ENCODE measurements around the gene LIPM. TPM values are rescaled to one million over a fixed set of nuclear protein-coding genes. Genes with fewer than 3 reads are reported as not detected.

The LIPM gene, protein sequence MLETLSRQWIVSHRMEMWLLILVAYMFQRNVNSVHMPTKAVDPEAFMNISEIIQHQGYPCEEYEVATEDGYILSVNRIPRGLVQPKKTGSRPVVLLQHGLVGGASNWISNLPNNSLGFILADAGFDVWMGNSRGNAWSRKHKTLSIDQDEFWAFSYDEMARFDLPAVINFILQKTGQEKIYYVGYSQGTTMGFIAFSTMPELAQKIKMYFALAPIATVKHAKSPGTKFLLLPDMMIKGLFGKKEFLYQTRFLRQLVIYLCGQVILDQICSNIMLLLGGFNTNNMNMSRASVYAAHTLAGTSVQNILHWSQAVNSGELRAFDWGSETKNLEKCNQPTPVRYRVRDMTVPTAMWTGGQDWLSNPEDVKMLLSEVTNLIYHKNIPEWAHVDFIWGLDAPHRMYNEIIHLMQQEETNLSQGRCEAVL
- polyA plus RNA-seq (2013, experiment 1 of 2) = not detected
- polyA plus RNA-seq (2013, experiment 2 of 2) = not detected

DNA sequence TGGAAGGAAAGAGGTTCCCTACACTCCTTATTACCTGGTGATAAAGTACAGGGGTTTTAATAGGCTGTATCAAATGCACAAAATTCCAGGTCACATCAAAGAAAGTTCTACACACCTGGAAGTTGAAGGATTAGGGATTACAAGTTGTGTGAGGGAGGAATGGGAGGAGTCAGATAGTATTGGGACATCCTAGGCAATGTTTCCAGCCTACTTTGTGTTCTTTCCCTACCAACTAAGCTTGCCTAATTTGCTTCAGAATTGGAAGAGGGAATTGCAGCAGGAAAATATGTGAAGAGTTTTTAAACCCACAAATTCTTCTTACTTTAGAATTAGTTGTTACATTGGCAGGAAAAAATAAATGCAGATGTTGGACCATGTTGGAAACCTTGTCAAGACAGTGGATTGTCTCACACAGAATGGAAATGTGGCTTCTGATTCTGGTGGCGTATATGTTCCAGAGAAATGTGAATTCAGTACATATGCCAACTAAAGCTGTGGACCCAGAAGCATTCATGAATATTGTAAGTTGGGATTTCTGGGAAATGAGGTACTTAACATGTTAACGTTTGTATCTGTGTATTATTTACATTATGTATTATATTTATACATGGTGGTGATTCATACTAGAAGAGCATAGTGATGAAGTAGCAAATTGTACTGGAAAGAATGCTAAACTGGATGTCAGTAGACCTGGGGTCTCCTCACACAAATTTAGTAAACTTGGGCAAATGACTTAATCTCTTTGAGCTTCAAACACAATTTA is at the start of gene LIPM:
Gene LIPM (plus strand): TSS at position 208 of the 763 bp plus-strand sequence. CDS start 167 bp downstream, at position 375.
- Histone ChIP-seq H2AK5ac (ENCODE audit: low read depth, low read length) (no peak within 1 kb of the TSS), H3K27ac (replicated peaks; ENCODE audit: low read length) (no peak within 1 kb of the TSS), H2AFZ (ENCODE audit: low read length) (no peak within 1 kb of the TSS), H3K4me3 (ENCODE audit: low read length in 2 of 2) (no peak within 1 kb of the TSS), H3K36me3 (replicated peaks in 1 of 2; ENCODE audit: control insufficient read depth in 2 of 2, insufficient read depth in 2 of 2, low read length in 2 of 2) (no peaks in the 10 kb centered on the region), H3K23ac (ENCODE audit: low read depth, low read length, poor library complexity) (no peak within 1 kb of the TSS), H2BK5ac (ENCODE audit: low read length) (no peak within 1 kb of the TSS), H3K18ac (ENCODE audit: low read length) (no peak within 1 kb of the TSS), H3K79me1 (ENCODE audit: low read depth, low read length) (no peaks in the 10 kb centered on the region), H3K4ac (ENCODE audit: low read length) (no peak within 1 kb of the TSS), H2BK120ac (ENCODE audit: low read depth, low read length) (no peak within 1 kb of the TSS), H4K91ac (ENCODE audit: low read depth, low read length, poor library complexity) (no peak within 1 kb of the TSS), H3K9me3 (replicated peaks in 1 of 2; ENCODE audit: control insufficient read depth in 2 of 2, insufficient read depth in 1 of 2, low read depth in 1 of 2, low read length in 2 of 2) (no peaks in the 10 kb centered on the region), H3K27me3 (ENCODE audit: control insufficient read depth in 3 of 3, insufficient read depth in 3 of 3, low read depth in 1 of 3, low read length in 3 of 3) (no peaks in the 10 kb centered on the region), H3K9ac (ENCODE audit: low read depth, low read length, poor library complexity) (no peak within 1 kb of the TSS), H2BK12ac (ENCODE audit: low read length) (no peak within 1 kb of the TSS), H4K8ac (ENCODE audit: low read depth, low read length) (no peak within 1 kb of the TSS), H3K14ac (ENCODE audit: low read length) (no peak within 1 kb of the TSS), H3K4me2 (ENCODE audit: insufficient read depth, low read length, poor library complexity, severe bottlenecking) (no peak within 1 kb of the TSS), H3K4me1 (ENCODE audit: control insufficient read depth in 2 of 2, insufficient read depth in 1 of 2, low read depth in 1 of 2, low read length in 2 of 2) (no peaks in the 10 kb centered on the region), H2BK15ac (ENCODE audit: low read length) (no peak within 1 kb of the TSS)
- no CpG with 5 or more reads among the region's 2 CpGs for WGBS, 2 donors (ENCODE audit: extremely low coverage in 2 of 2, insufficient read length in 2 of 2, insufficient replicate concordance in 1 of 2)
- no peak for DNase-seq (ENCODE audit: low spot score)

DNA sequence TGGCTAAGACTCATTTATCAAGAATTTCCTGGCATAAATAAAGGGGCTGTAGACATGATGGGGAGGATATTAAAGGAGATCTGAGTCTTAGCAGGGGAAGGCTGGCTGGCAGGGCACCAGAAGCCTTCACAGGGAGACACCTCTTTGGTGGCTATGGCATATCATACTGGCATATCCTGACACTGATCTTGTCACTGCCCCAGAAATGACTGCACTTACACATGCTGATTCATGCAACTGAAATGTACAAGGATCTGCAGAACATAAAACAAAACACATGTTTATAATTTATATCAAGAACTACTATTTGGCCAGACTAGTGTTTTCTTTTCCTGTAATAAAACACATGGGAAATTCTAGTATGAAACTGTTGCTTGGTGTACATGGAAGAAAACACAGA is 48.2 kb upstream of the LIPM start:
- DNase-seq (ENCODE audit: low spot score) = no peak

DNA sequence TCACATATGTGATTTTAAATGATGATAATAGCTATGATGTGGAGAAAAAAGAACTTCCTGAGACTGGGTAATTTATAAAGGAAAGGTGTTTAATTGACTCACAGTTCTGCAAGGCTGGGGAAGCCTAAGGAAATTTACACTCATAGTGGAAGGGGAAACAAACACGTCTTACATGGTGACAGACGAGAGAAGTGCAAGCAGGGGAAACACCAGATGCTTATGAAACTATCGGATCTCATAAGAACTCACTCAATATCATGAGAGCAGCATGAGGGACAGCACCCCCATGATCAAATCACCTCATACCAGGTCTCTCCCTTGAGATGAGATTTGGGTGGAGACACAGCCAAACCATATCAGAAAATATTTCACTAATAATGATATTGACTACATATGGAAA is 46.8 kb upstream of the LIPM start:
- Histone ChIP-seq H2AFZ (ENCODE audit: low read length) (no peak overlapping the region), H3K9me3 (replicated peaks in 1 of 2; ENCODE audit: control insufficient read depth in 2 of 2, insufficient read depth in 1 of 2, low read depth in 1 of 2, low read length in 2 of 2) (no peaks in the 10 kb centered on the region), H4K8ac (ENCODE audit: low read depth, low read length) (no peak overlapping the region), H3K4me2 (ENCODE audit: insufficient read depth, low read length, poor library complexity, severe bottlenecking) (no peak overlapping the region), H3K36me3 (replicated peaks in 1 of 2; ENCODE audit: control insufficient read depth in 2 of 2, insufficient read depth in 2 of 2, low read length in 2 of 2) (no peaks in the 10 kb centered on the region), H2AK5ac (ENCODE audit: low read depth, low read length) (no peak overlapping the region), H3K14ac (ENCODE audit: low read length) (no peak overlapping the region), H3K27me3 (ENCODE audit: control insufficient read depth in 3 of 3, insufficient read depth in 3 of 3, low read depth in 1 of 3, low read length in 3 of 3) (no peaks in the 10 kb centered on the region), H3K4ac (ENCODE audit: low read length) (no peak overlapping the region), H2BK15ac (ENCODE audit: low read length) (no peak overlapping the region), H3K23ac (ENCODE audit: low read depth, low read length, poor library complexity) (no peak overlapping the region), H2BK120ac (ENCODE audit: low read depth, low read length) (no peak overlapping the region), H3K79me1 (ENCODE audit: low read depth, low read length) (no peaks in the 10 kb centered on the region), H3K4me3 (ENCODE audit: low read length in 2 of 2) (no peak overlapping the region), H3K18ac (ENCODE audit: low read length) (no peak overlapping the region), H3K9ac (ENCODE audit: low read depth, low read length, poor library complexity) (no peak overlapping the region), H2BK12ac (ENCODE audit: low read length) (no peak overlapping the region), H2BK5ac (ENCODE audit: low read length) (no peak overlapping the region), H3K27ac (replicated peaks; ENCODE audit: low read length) (no peak overlapping the region), H3K4me1 (ENCODE audit: control insufficient read depth in 2 of 2, insufficient read depth in 1 of 2, low read depth in 1 of 2, low read length in 2 of 2) (no peaks in the 10 kb centered on the region), H4K91ac (ENCODE audit: low read depth, low read length, poor library complexity) (no peak overlapping the region)
- no CpG with 5 or more reads among the region's 3 CpGs for WGBS, 2 donors (ENCODE audit: extremely low coverage in 2 of 2, insufficient read length in 2 of 2, insufficient replicate concordance in 1 of 2)
- no peak for DNase-seq (ENCODE audit: low spot score)

More for the DNA sequence above, 48.2 kb upstream of the LIPM start:
- no peak overlapping the region for H3K27ac ChIP-seq (replicated peaks; ENCODE audit: low read length)
- H3K23ac ChIP-seq (ENCODE audit: low read depth, low read length, poor library complexity) = no peak overlapping the region
- no peak overlapping the region for H4K91ac ChIP-seq (ENCODE audit: low read depth, low read length, poor library complexity)
- no peaks in the 10 kb centered on the region for H3K4me1 ChIP-seq (ENCODE audit: control insufficient read depth in 2 of 2, insufficient read depth in 1 of 2, low read depth in 1 of 2, low read length in 2 of 2)
- H2BK120ac ChIP-seq (ENCODE audit: low read depth, low read length) = no peak overlapping the region
- H3K4me3 ChIP-seq (ENCODE audit: low read length in 2 of 2) = no peak overlapping the region
- no peaks in the 10 kb centered on the region for H3K36me3 ChIP-seq (replicated peaks in 1 of 2; ENCODE audit: control insufficient read depth in 2 of 2, insufficient read depth in 2 of 2, low read length in 2 of 2)
- H2BK12ac ChIP-seq (ENCODE audit: low read length) = no peak overlapping the region
- no peak overlapping the region for H4K8ac ChIP-seq (ENCODE audit: low read depth, low read length)
- H3K4me2 ChIP-seq (ENCODE audit: insufficient read depth, low read length, poor library complexity, severe bottlenecking) = no peak overlapping the region
- no peak overlapping the region for H2BK15ac ChIP-seq (ENCODE audit: low read length)
- H2AK5ac ChIP-seq (ENCODE audit: low read depth, low read length) = no peak overlapping the region
- no peak overlapping the region for H3K18ac ChIP-seq (ENCODE audit: low read length)
- H3K9me3 ChIP-seq (replicated peaks in 1 of 2; ENCODE audit: control insufficient read depth in 2 of 2, insufficient read depth in 1 of 2, low read depth in 1 of 2, low read length in 2 of 2) = no peaks in the 10 kb centered on the region
- no peak overlapping the region for H3K9ac ChIP-seq (ENCODE audit: low read depth, low read length, poor library complexity)
- no peak overlapping the region for H2AFZ ChIP-seq (ENCODE audit: low read length)
- no peaks in the 10 kb centered on the region for H3K79me1 ChIP-seq (ENCODE audit: low read depth, low read length)
- no peak overlapping the region for H3K4ac ChIP-seq (ENCODE audit: low read length)
- H2BK5ac ChIP-seq (ENCODE audit: low read length) = no peak overlapping the region
- H3K14ac ChIP-seq (ENCODE audit: low read length) = no peak overlapping the region
- H3K27me3 ChIP-seq (ENCODE audit: control insufficient read depth in 3 of 3, insufficient read depth in 3 of 3, low read depth in 1 of 3, low read length in 3 of 3) = no peaks in the 10 kb centered on the region

DNA sequence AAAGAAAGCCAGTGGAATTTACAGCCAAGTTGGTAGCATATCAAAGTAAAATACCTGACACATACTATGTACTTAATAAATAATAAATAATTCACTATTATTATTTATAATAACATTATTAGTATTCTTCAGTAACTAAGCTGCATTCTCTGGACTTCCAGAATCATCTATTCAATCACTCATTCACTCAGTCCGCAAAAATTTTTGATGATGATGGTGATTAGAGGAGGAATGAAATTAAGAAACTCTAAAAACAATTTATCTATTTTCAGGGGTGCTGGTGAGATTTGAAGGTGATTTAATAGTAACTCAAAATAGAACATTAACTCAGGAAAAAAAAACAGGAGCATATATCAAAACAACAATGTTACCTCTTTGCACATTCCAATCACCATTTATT is 45.9 kb upstream of the LIPM start:
- Histone ChIP-seq H2BK5ac (ENCODE audit: low read length) (no peak overlapping the region), H3K18ac (ENCODE audit: low read length) (no peak overlapping the region), H3K9ac (ENCODE audit: low read depth, low read length, poor library complexity) (no peak overlapping the region), H4K91ac (ENCODE audit: low read depth, low read length, poor library complexity) (no peak overlapping the region), H2AFZ (ENCODE audit: low read length) (no peak overlapping the region), H3K4me2 (ENCODE audit: insufficient read depth, low read length, poor library complexity, severe bottlenecking) (no peak overlapping the region), H3K27ac (replicated peaks; ENCODE audit: low read length) (no peak overlapping the region), H3K79me1 (ENCODE audit: low read depth, low read length) (no peaks in the 10 kb centered on the region), H3K36me3 (replicated peaks in 1 of 2; ENCODE audit: control insufficient read depth in 2 of 2, insufficient read depth in 2 of 2, low read length in 2 of 2) (no peaks in the 10 kb centered on the region), H2BK12ac (ENCODE audit: low read length) (no peak overlapping the region), H2AK5ac (ENCODE audit: low read depth, low read length) (no peak overlapping the region), H3K4me3 (ENCODE audit: low read length in 2 of 2) (no peak overlapping the region), H2BK120ac (ENCODE audit: low read depth, low read length) (no peak overlapping the region), H3K9me3 (replicated peaks in 1 of 2; ENCODE audit: control insufficient read depth in 2 of 2, insufficient read depth in 1 of 2, low read depth in 1 of 2, low read length in 2 of 2) (no peaks in the 10 kb centered on the region), H3K23ac (ENCODE audit: low read depth, low read length, poor library complexity) (no peak overlapping the region), H3K4ac (ENCODE audit: low read length) (no peak overlapping the region), H3K27me3 (ENCODE audit: control insufficient read depth in 3 of 3, insufficient read depth in 3 of 3, low read depth in 1 of 3, low read length in 3 of 3) (no peaks in the 10 kb centered on the region), H3K4me1 (ENCODE audit: control insufficient read depth in 2 of 2, insufficient read depth in 1 of 2, low read depth in 1 of 2, low read length in 2 of 2) (no peaks in the 10 kb centered on the region), H4K8ac (ENCODE audit: low read depth, low read length) (no peak overlapping the region), H3K14ac (ENCODE audit: low read length) (no peak overlapping the region), H2BK15ac (ENCODE audit: low read length) (no peak overlapping the region)
- no peak for DNase-seq (ENCODE audit: low spot score)
- no CpG with 5 or more reads among the region's 1 CpG for whole genome bisulfite sequencing, 2 donors (ENCODE audit: extremely low coverage in 2 of 2, insufficient read length in 2 of 2, insufficient replicate concordance in 1 of 2)

Data from neuronal stem cell (in vitro differentiated cells).